Activated CD8-positive, alpha-beta T cell treated with anti-CD3 and anti-CD28 coated beads, Interleukin-2, amount 10 ng/mL, durations not matched to agents 7 days and 5 days (primary cell): Measurements from ENCODE around the gene BAX. TPM values are rescaled to one million over a fixed set of nuclear protein-coding genes. Genes with fewer than 3 reads are reported as not detected.
A peak's percentile ranks its signal among the peaks of the same experiment; 100 is the strongest.

Source experiments
- ATAC-seq: fragments of 150-1000 bp; cut with Tn5 transposase; one replicate; pipeline ENCODE4 v1.10.0; 2021; ENCODE audit warnings: moderate library complexity
- CTCF ChIA-PET: fragments of 350-600 bp; sonication (Branson Sonifier 250); formaldehyde crosslinking; loops from one replicate; lab custom pipeline; 2021; ENCODE audit warnings: antibody characterized with exemption; lab: Charles Lee
- POLR2A ChIA-PET: fragments of 350-600 bp; sonication (Branson Sonifier 250); formaldehyde crosslinking; loops from one replicate; lab custom pipeline; 2021; ENCODE audit warnings: antibody characterized with exemption; lab: Charles Lee
- DNase-seq: peaks from one replicate; pipeline ENCODE4 v3.0.0-alpha.2; 2020
- H3K27ac Mint-ChIP-seq: one replicate; pipeline ENCODE4 v1.8.0; 2021; ENCODE audit warnings: mild to moderate bottlenecking, mixed read lengths
- H3K27me3 Mint-ChIP-seq: one replicate; pipeline ENCODE4 v1.8.0; 2021; ENCODE audit warnings: low read depth, mixed read lengths
- H3K36me3 Mint-ChIP-seq: one replicate; pipeline ENCODE4 v1.8.0; 2021; ENCODE audit warnings: low read depth, mixed read lengths
- H3K4me1 Mint-ChIP-seq: one replicate; pipeline ENCODE4 v1.8.0; 2021; ENCODE audit warnings: low read depth, mixed read lengths
- H3K4me3 Mint-ChIP-seq: one replicate; pipeline ENCODE4 v1.8.0; 2021; ENCODE audit warnings: mild to moderate bottlenecking, mixed read lengths
- H3K9me3 Mint-ChIP-seq: one replicate; pipeline ENCODE4 v1.8.0; 2022; ENCODE audit warnings: mixed read lengths; ENCODE audit not compliant: insufficient read depth
- total RNA-seq, 2 experiments: library from RNA; stranded (reverse); gene quantifications; one replicate each; pipeline ENCODE4 v1.2.3, GENCODE V29; 2021

BAX gene
- total RNA-seq, 2 experiments from 2014 or later = 336 to 350 TPM

DNA sequence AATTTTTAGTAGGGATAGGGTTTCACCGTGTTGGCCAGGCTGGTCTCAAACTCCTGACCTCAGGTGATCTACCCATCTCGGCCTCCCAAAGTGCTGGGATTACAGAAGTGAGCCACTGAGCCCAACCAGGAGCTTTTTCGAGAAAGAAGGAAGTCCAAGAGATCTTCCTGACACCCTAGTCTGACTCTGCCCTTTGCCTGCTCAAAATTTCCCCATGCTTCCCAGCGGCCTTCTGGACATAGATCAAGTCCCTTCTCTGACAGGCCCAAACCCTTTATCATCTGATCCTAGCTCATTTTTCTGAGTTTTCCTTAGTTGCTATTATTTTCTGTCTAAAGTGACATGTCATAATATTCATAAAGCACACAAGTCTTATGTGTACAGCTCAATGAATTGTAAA is 1.5 kb upstream of the BAX start:
- H3K4me3 Mint-ChIP-seq = no peak overlapping the region
- POLR2A ChIA-PET = interaction anchor here (0.6 to 2.5 kb wide), 5 partner anchors 9 to 81 kb away, joined by 4 to 10 read pairs (median 6); partner anchors contain the start of genes NUCB1 and PPP1R15A
- H3K36me3 Mint-ChIP-seq = peaks cover 35% of the 10 kb centered on the region

DNA sequence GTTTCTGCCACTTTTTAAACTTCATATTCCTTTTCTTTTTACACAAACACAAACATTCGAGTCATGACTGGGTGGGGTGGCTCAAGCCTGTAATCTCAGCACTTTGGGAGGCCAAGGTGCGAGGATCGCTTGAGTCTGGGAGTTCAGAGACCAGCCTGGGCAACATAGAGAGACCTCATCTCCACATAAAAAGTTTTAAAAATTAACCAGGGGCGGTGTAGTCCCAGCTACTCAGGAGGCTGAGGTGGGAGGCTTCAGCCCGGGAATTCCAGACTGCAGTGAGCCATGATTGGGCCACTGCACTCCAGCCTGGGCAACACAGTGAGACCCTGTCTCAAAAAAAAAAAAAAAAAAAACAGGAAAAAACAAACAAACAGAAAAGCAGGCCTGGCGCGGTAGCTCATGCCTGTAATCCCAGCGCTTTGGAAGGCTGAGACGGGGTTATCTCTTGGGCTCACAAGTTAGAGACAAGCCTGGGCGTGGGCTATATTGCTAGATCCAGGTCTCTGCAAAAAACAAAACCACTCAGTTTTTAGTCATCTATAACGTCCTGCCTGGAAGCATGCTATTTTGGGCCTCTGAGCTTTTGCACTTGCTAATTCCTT is 583 bp upstream of the BAX start:
- CTCF ChIA-PET = interaction anchor here (0.7 to 2.5 kb wide), 8 partner anchors 16 to 215 kb away, joined by 3 to 13 read pairs (median 3); partner anchors contain the start of gene RUVBL2
- H3K9me3 Mint-ChIP-seq = no peaks in the 10 kb centered on the region
- POLR2A ChIA-PET = interaction anchor here (0.6 to 2.5 kb wide), 10 partner anchors 8 to 309 kb away, joined by 3 to 10 read pairs (median 5); partner anchors contain the start of genes BCAT2, CA11, NUCB1 and PPP1R15A
- DNase-seq = no peak
- peaks cover 35% of the 10 kb centered on the region for H3K4me1 Mint-ChIP-seq
- peak overlapping the region; percentile 85 for H3K27ac Mint-ChIP-seq
- peak overlapping the region; percentile 77 for H3K4me3 Mint-ChIP-seq
- H3K36me3 Mint-ChIP-seq = peaks cover 38% of the 10 kb centered on the region
- ATAC-seq = no peak
- H3K27me3 Mint-ChIP-seq = no peaks in the 10 kb centered on the region

More for the DNA sequence above, 1.5 kb upstream of the BAX start:
- no peak for ATAC-seq
- Mint-ChIP-seq H3K27ac (no peak overlapping the region), H3K4me1 (peaks cover 29% of the 10 kb centered on the region), H3K27me3 (no peaks in the 10 kb centered on the region), H3K9me3 (peaks cover 3% of the 10 kb centered on the region)
- CTCF ChIA-PET = interaction anchor here (0.7 to 2.5 kb wide), 6 partner anchors 17 to 165 kb away, joined by 4 to 13 read pairs (median 6); partner anchors contain the start of genes GYS1 and RUVBL2
- no peak for DNase-seq

DNA sequence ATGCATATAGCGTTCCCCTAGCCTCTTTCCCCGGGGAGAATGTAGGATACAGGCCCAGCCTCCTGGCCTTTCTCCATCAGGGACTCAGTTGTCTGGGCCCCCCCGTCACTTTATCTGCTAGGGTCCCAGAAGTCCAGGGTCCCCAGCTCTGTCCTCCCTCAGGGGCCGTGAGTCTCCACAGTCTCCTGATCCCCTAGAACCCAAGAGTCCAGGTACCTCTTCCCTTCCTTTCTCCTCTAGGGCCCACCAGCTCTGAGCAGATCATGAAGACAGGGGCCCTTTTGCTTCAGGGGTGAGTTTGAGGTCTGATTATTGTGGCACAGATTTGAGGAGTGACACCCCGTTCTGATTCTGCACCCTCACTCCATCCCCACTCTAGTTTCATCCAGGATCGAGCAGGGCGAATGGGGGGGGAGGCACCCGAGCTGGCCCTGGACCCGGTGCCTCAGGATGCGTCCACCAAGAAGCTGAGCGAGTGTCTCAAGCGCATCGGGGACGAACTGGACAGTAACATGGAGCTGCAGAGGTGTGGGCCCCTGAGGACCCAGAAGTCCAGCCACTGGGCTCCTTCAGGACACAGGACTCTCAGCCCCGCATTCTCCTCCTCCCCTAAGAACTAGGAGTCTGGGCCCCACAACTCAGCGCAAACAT is 758 bp downstream of the BAX start:
- Mint-ChIP-seq H3K4me1 (peaks cover 45% of the 10 kb centered on the region), H3K27me3 (no peaks in the 10 kb centered on the region), H3K4me3 (peak overlapping the region; percentile 77), H3K9me3 (no peaks in the 10 kb centered on the region), H3K36me3 (peaks cover 45% of the 10 kb centered on the region), H3K27ac (peak overlapping the region; percentile 85)
- ATAC-seq = no peak
- ChIA-PET CTCF (interaction anchor here (0.7 to 1.6 kb wide), 3 partner anchors 38 to 59 kb away, joined by 3 to 4 read pairs (median 3); partner anchors contain the start of genes GYS1, NUCB1 and RUVBL2), POLR2A (interaction anchor here (1.2 to 2.5 kb wide), 5 partner anchors 8 to 84 kb away, joined by 3 to 7 read pairs (median 6); partner anchors contain the start of genes DHDH and PPP1R15A)
- no peak for DNase-seq

DNA sequence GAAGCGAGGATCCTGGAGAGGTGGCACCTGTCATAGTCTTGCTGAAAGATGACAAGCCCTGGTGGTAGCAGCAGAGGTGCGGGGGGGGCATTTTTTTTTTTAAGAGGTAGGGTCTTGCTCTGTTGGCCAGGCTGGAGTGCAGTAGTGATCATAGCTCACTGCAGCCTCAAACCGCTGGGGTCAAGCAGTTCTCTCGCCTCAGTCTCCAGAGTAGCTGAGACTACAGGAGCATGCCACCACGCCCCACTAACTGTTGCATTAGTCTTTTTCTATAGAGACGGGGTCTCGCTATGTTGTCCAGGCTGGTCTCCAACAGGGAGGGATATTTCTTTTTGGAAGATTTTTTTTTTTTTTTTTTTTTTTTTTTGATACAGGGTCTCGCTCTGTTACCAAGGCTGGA is 3.3 kb downstream of the BAX start:
- no peaks in the 10 kb centered on the region for H3K9me3 Mint-ChIP-seq
- H3K36me3 Mint-ChIP-seq = peaks cover 64% of the 10 kb centered on the region
- no peak for DNase-seq
- ChIA-PET CTCF (no interaction called here), POLR2A (interaction anchor here (1.2 to 1.5 kb wide), 2 partner anchors 58 to 85 kb away, joined by 5 read pairs; partner anchors contain the start of gene NUCB1)
- H3K4me3 Mint-ChIP-seq = peak overlapping the region; percentile 2
- H3K27ac Mint-ChIP-seq = peak overlapping the region; percentile 52
- no peak for ATAC-seq
- no peaks in the 10 kb centered on the region for H3K27me3 Mint-ChIP-seq
- peaks cover 67% of the 10 kb centered on the region for H3K4me1 Mint-ChIP-seq

DNA sequence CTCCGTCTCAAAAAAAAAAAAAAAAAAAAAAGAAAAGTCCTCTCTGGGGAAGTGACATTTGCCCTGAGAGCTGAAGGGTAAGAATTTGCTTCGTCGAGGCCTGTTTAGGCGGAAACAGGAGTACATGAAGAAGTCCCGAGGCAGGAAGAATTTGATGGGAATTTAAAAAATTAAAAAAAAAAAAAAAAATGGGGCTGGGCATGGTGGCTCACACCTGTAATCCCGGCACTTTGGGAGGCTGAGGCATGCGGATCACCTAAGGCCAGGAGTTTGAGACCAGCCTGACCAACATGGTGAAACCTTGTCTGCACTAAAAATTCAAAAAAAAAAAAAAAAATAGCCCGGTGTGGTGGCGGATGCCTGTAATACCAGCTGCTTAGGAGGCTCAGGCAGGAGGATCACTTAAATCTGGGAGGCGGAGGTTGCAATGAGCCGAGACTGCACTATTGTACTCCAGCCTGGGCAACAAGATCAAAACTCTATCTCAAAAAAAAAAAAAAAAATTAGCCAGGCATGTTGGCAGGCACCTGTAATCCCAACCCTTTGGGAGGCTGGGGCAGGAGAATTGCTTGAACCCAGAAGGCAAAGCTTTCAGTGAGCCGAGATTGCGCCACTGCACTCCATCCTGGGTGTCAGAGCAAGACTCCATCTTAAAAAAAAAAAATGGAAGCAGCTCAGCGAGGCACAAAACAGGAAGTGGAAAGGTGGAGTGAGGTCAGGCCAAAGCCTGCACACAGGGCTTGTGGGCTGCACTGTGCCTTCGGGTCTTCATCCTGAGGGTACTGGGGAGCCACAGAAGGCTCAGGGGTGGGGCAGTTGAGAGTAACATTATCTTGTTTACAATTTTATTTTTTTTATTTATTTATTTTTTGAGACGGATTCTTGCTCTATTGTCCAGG is 4.9 kb downstream of the BAX start:
- peak; percentile 63 for DNase-seq
- ChIA-PET POLR2A (interaction anchor here (1.0 to 1.5 kb wide), 2 partner anchors 34 to 59 kb away, joined by 3 to 5 read pairs; partner anchors contain the start of genes GYS1, NUCB1 and RUVBL2), CTCF (no interaction called here)
- H3K27me3 Mint-ChIP-seq = no peaks in the 10 kb centered on the region
- peak overlapping the region; percentile 18 for H3K4me3 Mint-ChIP-seq
- peaks cover 62% of the 10 kb centered on the region for H3K36me3 Mint-ChIP-seq
- peaks cover 80% of the 10 kb centered on the region for H3K4me1 Mint-ChIP-seq
- H3K9me3 Mint-ChIP-seq = no peaks in the 10 kb centered on the region
- no peak for ATAC-seq
- H3K27ac Mint-ChIP-seq = peak overlapping the region; percentile 70

DNA sequence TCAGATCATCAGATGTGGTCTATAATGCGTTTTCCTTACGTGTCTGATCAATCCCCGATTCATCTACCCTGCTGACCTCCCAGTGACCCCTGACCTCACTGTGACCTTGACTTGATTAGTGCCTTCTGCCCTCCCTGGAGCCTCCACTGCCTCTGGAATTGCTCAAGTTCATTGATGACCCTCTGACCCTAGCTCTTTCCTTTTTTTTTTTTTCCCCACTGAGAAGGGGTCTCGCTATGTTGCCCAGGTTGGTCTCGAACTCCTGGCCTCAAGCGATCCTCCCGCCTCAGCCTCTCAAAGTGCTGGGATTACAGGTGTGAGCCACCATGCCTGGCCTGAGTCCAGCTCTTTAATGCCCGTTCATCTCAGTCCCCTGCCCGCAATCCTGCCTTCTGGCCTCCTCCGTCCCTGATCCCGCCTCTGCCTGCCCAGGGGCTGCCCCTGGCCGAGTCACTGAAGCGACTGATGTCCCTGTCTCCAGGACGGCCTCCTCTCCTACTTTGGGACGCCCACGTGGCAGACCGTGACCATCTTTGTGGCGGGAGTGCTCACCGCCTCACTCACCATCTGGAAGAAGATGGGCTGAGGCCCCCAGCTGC is 6.5 kb downstream of the BAX start:
- H3K4me1 Mint-ChIP-seq = peaks cover 83% of the 10 kb centered on the region
- ATAC-seq (no peak), DNase-seq (peak; percentile 38)
- H3K27me3 Mint-ChIP-seq = no peaks in the 10 kb centered on the region
- ChIA-PET POLR2A (interaction anchor here (0.6 to 1.6 kb wide), 5 partner anchors 8 to 908 kb away, joined by 3 to 14 read pairs (median 6); partner anchors contain the start of gene PPP1R15A), CTCF (interaction anchor here (1.7 kb wide), 1 partner anchor 9 kb away, joined by 13 read pairs; no protein-coding TSS in a partner anchor)
- peaks cover 62% of the 10 kb centered on the region for H3K36me3 Mint-ChIP-seq
- H3K4me3 Mint-ChIP-seq = peak overlapping the region; percentile 4
- H3K27ac Mint-ChIP-seq = peak overlapping the region; percentile 96
- no peaks in the 10 kb centered on the region for H3K9me3 Mint-ChIP-seq

DNA sequence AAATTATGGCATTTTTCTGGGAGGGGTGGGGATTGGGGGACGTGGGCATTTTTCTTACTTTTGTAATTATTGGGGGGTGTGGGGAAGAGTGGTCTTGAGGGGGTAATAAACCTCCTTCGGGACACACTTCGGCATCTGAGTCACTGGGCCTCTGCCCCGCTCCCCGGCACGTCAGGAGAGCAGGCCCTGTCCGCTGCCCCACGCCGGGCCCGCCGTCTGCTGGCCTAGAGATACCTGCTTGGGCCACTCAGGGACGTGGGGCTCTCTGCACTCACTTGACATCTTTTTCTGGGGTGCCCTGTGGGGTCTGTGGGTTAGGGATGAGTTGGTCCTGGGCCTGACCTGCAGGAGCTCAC is 7.0 kb downstream of the BAX start:
- DNase-seq = no peak
- Mint-ChIP-seq H3K27ac (peak overlapping the region; percentile 96), H3K4me1 (peaks cover 84% of the 10 kb centered on the region), H3K4me3 (peak overlapping the region; percentile 96), H3K36me3 (peaks cover 64% of the 10 kb centered on the region), H3K9me3 (no peaks in the 10 kb centered on the region), H3K27me3 (no peaks in the 10 kb centered on the region)
- no peak for ATAC-seq
- POLR2A ChIA-PET = interaction anchor here (0.7 to 1.6 kb wide), 6 partner anchors 9 to 908 kb away, joined by 3 to 15 read pairs (median 8); partner anchors contain the start of genes GYS1, NUCB1, PPP1R15A and RUVBL2
- CTCF ChIA-PET = interaction anchor here (0.7 to 1.7 kb wide), 2 partner anchors 9 to 61 kb away, joined by 3 to 13 read pairs; partner anchors contain the start of gene NUCB1

DNA sequence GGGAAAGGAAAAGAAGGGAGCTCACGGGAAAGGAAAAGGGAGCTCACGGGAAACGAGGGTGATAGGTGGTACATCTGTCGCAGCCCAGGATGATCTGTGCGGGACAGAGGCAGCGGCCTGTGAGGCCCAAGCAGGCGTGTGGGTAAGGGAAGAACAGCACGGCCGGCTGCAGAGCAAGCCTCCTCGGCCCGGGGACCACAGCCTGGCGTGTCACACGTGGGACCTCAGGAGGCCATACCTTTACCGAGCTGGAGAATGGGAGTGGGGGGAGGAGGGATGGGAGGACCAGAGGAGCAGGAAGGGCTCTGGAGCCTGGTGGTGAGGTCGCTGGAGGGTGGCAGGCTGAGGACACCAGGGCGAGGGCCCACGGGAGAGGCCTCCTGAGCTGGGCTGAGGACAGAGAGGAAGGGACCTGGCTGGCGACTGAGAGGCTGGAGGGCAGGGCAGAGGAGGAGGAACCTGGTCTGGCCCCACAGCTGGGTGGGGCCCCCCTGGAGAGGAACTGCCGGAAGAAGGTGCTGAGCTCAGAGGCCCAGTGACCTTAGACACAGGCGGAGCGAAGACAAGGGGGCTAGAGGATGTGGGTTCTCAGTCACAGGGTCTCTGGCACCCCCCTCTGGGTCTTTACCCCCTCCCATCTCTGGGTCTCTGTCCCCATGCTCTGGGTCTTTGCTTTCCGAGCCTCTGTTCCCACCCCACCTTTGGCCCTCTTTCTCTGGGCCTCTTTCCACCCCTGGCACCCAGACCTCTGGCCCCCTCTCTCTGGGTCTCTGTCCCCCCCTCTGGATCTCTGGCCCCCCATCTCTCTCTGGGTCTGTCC is 7.6 kb downstream of the BAX start:
- CTCF ChIA-PET = interaction anchor here (0.6 to 1.7 kb wide), 4 partner anchors 8 to 62 kb away, joined by 3 to 13 read pairs (median 4); partner anchors contain the start of genes GYS1, NUCB1 and RUVBL2
- Mint-ChIP-seq H3K27me3 (no peaks in the 10 kb centered on the region), H3K36me3 (peaks cover 64% of the 10 kb centered on the region), H3K9me3 (no peaks in the 10 kb centered on the region), H3K4me1 (peaks cover 86% of the 10 kb centered on the region), H3K27ac (peak overlapping the region; percentile 96), H3K4me3 (peak overlapping the region; percentile 96)
- peak; percentile 27 for ATAC-seq
- POLR2A ChIA-PET = interaction anchor here (0.7 to 1.6 kb wide), 8 partner anchors 8 to 174 kb away, joined by 3 to 15 read pairs (median 5); partner anchors contain the start of genes BAX, GYS1, NUCB1 and PPP1R15A
- DNase-seq = peak; percentile 78

DNA sequence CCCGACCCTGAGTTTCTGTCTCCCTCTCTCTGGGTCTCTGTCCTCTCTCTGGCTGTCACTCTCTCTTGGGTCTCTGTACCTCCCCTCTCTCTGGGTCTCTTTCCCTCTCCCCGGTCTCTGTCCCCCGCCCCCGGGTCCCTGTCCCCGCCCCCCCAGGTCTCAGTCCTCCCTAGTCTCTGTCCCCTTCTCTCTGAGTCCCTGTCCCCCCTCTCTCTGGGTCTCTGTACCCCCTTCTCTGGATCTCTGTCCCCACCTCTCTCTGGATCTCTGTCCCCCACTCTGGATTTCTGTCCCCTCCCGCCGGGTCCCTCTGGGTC is 8.1 kb downstream of the BAX start:
- peak overlapping the region; percentile 96 for H3K27ac Mint-ChIP-seq
- ATAC-seq (no peak), DNase-seq (no peak)
- peaks cover 64% of the 10 kb centered on the region for H3K36me3 Mint-ChIP-seq
- CTCF ChIA-PET = interaction anchor here (1.0 to 1.7 kb wide), 2 partner anchors 8 to 31 kb away, joined by 6 to 13 read pairs; partner anchors contain the start of genes GYS1 and RUVBL2
- POLR2A ChIA-PET = interaction anchor here (0.7 to 1.6 kb wide), 6 partner anchors 8 to 175 kb away, joined by 3 to 14 read pairs (median 5); partner anchors contain the start of genes GYS1, PPP1R15A and RUVBL2
- no peaks in the 10 kb centered on the region for H3K27me3 Mint-ChIP-seq
- peaks cover 85% of the 10 kb centered on the region for H3K4me1 Mint-ChIP-seq
- H3K9me3 Mint-ChIP-seq = no peaks in the 10 kb centered on the region
- H3K4me3 Mint-ChIP-seq = peak overlapping the region; percentile 96
